Measurements from ENCODE around the gene CAMK2A.

Gene CAMK2A

GRCh38 chr5:150315245-150315644, 25.7 kb upstream of the CAMK2A start:
- DNase-seq (ENCODE audit: low read depth) = no peak

GRCh38 chr5:150313921-150314716, 24.5 kb upstream of the CAMK2A start:
- DNase-seq (ENCODE audit: low read depth) = no peak

GRCh38 chr5:150313501-150313900, 23.9 kb upstream of the CAMK2A start:
- DNase-seq (ENCODE audit: low read depth) = no peak

GRCh38 chr5:150312518-150312917, 22.9 kb upstream of the CAMK2A start:
- no peak for DNase-seq (ENCODE audit: low read depth)

GRCh38 chr5:150311015-150311692, 21.6 kb upstream of the CAMK2A start:
- no peak for DNase-seq (ENCODE audit: low read depth)

GRCh38 chr5:150310246-150310645, 20.7 kb upstream of the CAMK2A start:
- no peak for DNase-seq (ENCODE audit: low read depth)

- no peak for DNase-seq (ENCODE audit: low read depth)
Measured at GRCh38 chr5:150309886-150310239, 20.3 kb upstream of the CAMK2A start.

GRCh38 chr5:150309101-150309885, 19.7 kb upstream of the CAMK2A start:
- DNase-seq (ENCODE audit: low read depth) = no peak

GRCh38 chr5:150307617-150308426, 18.2 kb upstream of the CAMK2A start:
- no peak for DNase-seq (ENCODE audit: low read depth)

- no peak for DNase-seq (ENCODE audit: low read depth)
Measured at GRCh38 chr5:150306775-150307174, 17.2 kb upstream of the CAMK2A start.

- DNase-seq (ENCODE audit: low read depth) = no peak
Measured at GRCh38 chr5:150305557-150305956, 16.0 kb upstream of the CAMK2A start.

- no peak for DNase-seq (ENCODE audit: low read depth)
Measured at GRCh38 chr5:150305095-150305494, 15.5 kb upstream of the CAMK2A start.

GRCh38 chr5:150304481-150305081, 15.0 kb upstream of the CAMK2A start:
- no peak for DNase-seq (ENCODE audit: low read depth)

GRCh38 chr5:150303660-150304386, 14.2 kb upstream of the CAMK2A start:
- no peak for DNase-seq (ENCODE audit: low read depth)

- DNase-seq (ENCODE audit: low read depth) = no peak
Measured at GRCh38 chr5:150303070-150303615, 13.6 kb upstream of the CAMK2A start.

GRCh38 chr5:150302301-150303069, 12.9 kb upstream of the CAMK2A start, which contains the start of gene ARSI:
Gene ARSI (minus strand): TSS chr5:150302905. CDS start chr5:150302373, 532 bp downstream.
- no peak for DNase-seq (ENCODE audit: low read depth)

GRCh38 chr5:150301901-150302300, 12.3 kb upstream of the CAMK2A start:
- no peak for DNase-seq (ENCODE audit: low read depth)

- no peak for DNase-seq (ENCODE audit: low read depth)
Measured at GRCh38 chr5:150301170-150301505, 11.6 kb upstream of the CAMK2A start.

GRCh38 chr5:150300496-150301169, 11.1 kb upstream of the CAMK2A start:
- DNase-seq (ENCODE audit: low read depth) = no peak
